ENCODE results near the gene MAP2K3.

Gene MAP2K3

DNA sequence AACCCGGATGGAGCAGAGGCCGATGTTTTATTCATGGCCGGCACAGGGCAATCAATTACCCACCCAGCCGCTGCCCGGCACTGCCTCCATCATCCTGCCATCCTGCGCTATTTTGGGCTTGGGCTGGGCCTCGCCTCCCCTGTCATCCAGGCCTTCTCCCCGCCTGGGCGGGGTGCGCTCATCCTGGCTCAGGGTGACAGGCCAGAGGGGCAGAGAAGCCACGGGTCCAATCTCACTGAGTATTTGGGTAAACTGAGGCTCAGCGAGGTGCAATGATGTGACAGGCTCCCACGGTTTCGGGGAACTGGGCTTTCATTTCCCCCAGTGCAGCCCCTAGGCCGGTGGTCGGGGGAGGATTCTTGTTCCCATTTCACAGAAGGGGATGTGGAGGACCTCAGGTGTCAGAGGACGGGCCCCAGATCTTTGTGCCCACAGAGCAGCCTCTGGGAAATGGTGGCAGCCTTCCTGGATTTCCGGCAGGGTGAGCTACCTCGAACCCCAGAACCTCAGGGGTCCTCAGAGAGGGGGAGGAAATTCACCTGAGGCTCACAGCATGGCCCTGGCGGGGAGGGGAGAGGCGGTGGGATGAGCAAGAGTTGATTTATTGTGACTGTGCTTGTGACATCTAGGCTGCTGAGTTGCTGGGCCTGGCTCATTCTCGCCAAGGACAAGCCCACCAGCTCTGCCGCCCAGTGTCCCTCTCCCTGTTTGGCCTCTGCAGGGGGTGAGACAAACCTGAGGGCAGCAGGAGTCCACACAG lies 67.9 kb downstream of the MAP2K3 start:
- no peak for DNase-seq (ENCODE audit: low read depth)

GRCh38 chr17:21352981-21353265 lies 68.4 kb downstream of the MAP2K3 start:
- DNase-seq (ENCODE audit: low read depth), result no peak

GRCh38 chr17:21353326-21354010 lies 69.0 kb downstream of the MAP2K3 start:
- DNase-seq (ENCODE audit: low read depth), result no peak

GRCh38 chr17:21354796-21355385 lies 70.4 kb downstream of the MAP2K3 start:
- DNase-seq (ENCODE audit: low read depth), result no peak

DNA sequence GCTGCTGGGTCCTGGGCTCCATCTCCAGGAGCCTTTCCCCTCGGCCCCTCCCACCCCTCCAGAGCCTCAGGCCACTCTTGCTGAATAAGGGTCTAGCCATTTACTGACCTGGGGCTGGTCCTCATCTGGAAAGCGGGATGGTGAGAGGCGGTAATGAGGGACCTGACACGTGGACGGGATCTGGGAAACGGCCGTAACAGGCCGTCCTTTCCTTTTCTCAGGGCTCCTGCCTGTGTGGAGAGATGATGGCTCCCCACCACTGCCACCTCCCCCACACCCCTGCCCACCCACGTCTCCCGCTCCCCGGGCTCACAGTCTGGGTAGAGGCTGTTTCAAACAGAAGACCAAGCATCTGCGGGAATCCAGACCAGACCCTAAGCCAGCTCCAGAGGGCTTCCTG lies 71.1 kb downstream of the MAP2K3 start:
- DNase-seq (ENCODE audit: low read depth), result no peak

GRCh38 chr17:21356537-21357127 lies 72.1 kb downstream of the MAP2K3 start:
- DNase-seq (ENCODE audit: low read depth), result no peak

DNA sequence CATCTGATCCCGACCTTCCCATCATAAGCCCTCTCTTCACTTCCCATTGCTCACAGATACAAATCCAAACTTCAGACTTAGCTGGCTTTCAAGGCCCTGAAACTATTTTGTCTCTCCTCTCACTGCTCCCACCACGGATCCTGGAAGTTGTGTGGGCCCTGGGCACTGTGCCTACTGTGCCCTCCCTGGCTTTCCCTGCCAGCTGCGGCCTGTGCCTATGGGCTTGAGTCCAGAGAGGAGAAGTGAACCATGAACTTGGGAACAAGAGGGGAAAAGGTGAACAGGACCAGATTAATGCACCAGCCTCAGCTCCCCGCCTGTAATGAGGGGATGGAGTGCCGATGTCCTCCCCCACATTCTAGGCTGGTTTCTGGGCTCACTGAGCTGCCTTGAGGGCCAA lies 72.8 kb downstream of the MAP2K3 start:
- DNase-seq (ENCODE audit: low read depth), result no peak

DNA sequence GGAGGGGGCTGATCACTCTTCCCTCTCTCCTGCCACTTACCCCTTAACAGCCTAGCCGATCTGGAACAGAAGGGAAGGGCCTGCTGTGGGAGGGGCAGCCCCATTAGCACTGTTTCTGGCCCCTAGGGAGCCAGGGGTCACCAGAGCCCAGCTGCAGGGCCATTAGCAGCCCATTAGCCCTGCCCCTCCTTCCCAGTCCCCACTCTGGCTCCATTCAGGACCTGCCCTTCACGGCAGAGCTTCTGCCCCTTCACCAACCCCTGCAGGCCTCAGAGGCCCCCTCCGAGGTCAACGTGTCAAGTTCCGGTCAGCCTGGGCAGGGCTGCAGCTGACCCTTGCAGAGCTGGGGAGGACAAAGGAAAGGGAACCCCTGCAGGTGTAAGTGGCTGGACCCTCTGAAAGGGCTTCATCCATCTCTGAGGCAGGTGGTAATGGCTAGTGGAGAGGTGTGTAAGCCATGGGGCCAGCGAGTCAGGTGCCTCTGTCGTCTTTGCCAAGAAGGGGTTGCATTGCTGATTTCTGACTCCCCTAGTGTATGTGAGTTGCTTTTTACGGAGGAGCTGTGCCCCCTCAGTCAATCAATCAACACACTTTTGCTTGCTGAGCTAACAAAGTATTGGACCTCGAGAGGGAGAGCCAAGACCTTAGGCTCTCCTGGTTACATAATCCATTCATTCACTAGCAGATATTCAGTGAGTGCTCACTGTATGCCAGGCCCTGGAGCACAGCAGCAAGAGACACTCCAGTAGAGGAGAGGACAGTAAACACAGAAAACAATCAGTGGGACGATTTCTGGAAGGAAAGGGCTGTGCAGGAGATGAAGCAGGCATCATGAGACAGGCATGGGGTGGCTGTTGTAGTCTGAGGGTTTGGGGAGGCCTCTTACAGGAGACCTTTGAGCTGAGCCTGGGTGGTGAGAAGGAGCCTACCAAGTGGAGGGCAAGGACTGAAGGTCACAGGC lies 73.5 kb downstream of the MAP2K3 start:
- DNase-seq (ENCODE audit: low read depth), result no peak

GRCh38 chr17:21358682-21359482 lies 74.4 kb downstream of the MAP2K3 start:
- DNase-seq (ENCODE audit: low read depth), result no peak

GRCh38 chr17:21359483-21359840 lies 75.0 kb downstream of the MAP2K3 start:
- DNase-seq (ENCODE audit: low read depth), result no peak

GRCh38 chr17:21360048-21360447 lies 75.5 kb downstream of the MAP2K3 start:
- no peak for DNase-seq (ENCODE audit: low read depth)

- no peak for DNase-seq (ENCODE audit: low read depth)
Measured at GRCh38 chr17:21361020-21361809, 76.7 kb downstream of the MAP2K3 start.

DNA sequence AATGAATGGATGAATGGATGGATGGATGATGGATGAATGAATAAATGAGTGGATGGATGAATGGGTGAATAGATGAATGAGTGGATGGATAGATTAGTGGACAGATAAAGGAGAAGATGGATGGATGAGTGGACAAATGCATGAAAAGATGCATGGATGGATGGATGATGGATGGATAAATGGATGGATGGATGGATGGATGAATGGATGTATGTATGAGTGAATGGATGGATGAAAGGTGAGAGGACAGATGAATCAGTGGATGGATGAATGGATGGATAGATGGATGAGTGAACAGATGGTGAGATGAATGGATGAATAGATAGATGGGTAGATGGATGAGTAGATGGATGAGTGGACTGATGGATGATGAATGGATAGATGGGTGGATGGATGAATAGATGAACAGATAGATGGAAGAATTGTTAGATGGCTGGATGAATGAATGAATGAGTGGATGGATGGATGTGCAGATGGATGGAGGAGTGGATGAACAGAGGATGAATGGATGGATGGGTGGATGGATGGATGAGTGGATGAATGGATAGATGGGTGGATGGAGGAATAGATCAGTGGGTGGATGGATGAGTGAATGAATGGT lies 77.9 kb downstream of the MAP2K3 start:
- no peak for DNase-seq (ENCODE audit: low read depth)

DNA sequence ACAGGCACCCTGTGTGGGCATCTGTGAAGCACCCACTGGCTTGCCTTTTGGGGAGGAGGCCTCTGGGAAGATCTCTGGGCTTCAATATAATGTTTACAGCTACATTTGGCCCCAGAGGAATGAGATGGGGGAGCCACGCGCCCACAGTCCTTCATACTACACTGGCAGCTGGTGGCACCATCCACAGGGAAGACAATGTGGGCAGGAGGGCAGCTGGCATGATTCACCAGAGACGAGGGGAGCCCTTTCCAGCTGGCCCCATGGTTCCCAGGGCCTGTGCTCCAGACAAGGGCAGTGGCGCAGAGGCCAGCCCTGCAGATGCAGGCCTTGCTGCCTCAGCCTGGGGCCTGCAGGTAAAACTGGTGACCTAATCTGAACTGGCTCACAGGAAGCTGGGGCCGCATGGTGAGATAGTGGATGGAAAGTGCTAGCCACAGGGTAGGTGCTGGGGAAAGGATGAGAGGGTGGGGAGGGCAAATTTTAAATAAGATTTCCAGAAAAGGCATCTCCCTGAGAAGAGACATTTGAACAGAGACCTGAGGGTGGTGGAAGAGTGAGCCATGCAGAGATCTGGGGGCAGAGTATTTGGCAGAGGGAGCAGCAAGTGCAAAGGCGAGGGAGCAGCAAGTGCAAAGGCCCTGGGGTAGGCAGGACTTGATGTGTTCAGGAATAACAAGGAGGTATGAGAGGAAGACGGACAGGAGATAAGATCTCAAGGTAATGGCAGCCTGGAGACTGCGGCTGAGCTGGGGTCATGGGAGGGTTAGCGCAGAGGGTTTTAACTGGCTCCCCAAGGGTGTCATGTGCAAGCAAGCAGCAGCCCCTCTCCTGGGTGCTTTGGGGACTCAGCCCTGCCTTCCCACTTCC lies 79.5 kb downstream of the MAP2K3 start:
- no peak for DNase-seq (ENCODE audit: low read depth)
